IMR-90 (cell line): ENCODE data around the gene TMEM233. TPM values are rescaled to one million over a fixed set of nuclear protein-coding genes. Genes with fewer than 3 reads are reported as not detected.

Source experiments
- ATAC-seq: fragments of 200-7000 bp; cut with Tn5 transposase; 2 replicates; pipeline ENCODE4 v1.9.1; 2020; ENCODE audit warnings: low read depth, mild to moderate bottlenecking, moderate library complexity
- BruUV-seq: library from RNA; stranded (reverse); fragments of 400-500 nt; replicated peaks from 2 replicates; lab custom pipeline; 2021; lab: Mats Ljungman, UMichigan
- CTCF ChIA-PET: fragments of 300-600 bp; formaldehyde crosslinking; extraction: SDS; loops from one replicate; lab custom pipeline; 2021; ENCODE audit warnings: antibody characterized with exemption; lab: Yijun Ruan, JAX
- POLR2A ChIA-PET: fragments of 300-600 bp; sonication (Branson Sonifier 250); formaldehyde crosslinking; loops from one replicate; lab custom pipeline; 2022; ENCODE audit warnings: antibody characterized with exemption; ENCODE audit not compliant: unreplicated experiment; lab: Charles Lee
- DNase-seq: peaks from one replicate; pipeline ENCODE4 v3.0.0; 2013
- H2AFZ ChIP-seq: replicated peaks from 2 replicates; pipeline ENCODE3; 2013; ENCODE audit warnings: low read length, mild to moderate bottlenecking; ENCODE audit not compliant: poor library complexity
- H2AK5ac ChIP-seq: 2 replicates; pipeline ENCODE4 v1.6.1; 2013; ENCODE audit warnings: low read depth, low read length, inconsistent platforms
- H2AK9ac ChIP-seq: replicated peaks from 2 replicates; pipeline ENCODE3; 2013; ENCODE audit warnings: mild to moderate bottlenecking, low read depth, low read length, moderate library complexity; ENCODE audit not compliant: poor library complexity
- H2BK120ac ChIP-seq: 2 replicates; pipeline ENCODE4 v1.6.1; 2013; ENCODE audit warnings: low read depth, low read length, inconsistent platforms
- H2BK15ac ChIP-seq: 3 replicates; pipeline ENCODE4 v1.6.1; 2013; ENCODE audit warnings: low read depth, low read length, inconsistent platforms
- H2BK20ac ChIP-seq: 2 replicates; pipeline ENCODE4 v1.6.1; 2013; ENCODE audit warnings: low read depth, mild to moderate bottlenecking, inconsistent platforms, low read length, moderate library complexity
- H2BK5ac ChIP-seq: 2 replicates; pipeline ENCODE4 v1.6.1; 2013; ENCODE audit warnings: mild to moderate bottlenecking, low read depth, low read length, inconsistent platforms; ENCODE audit not compliant: poor library complexity, severe bottlenecking
- H3K14ac ChIP-seq: replicated peaks from 2 replicates; pipeline ENCODE4 v1.6.1; 2013; ENCODE audit warnings: low read depth, low read length, inconsistent platforms
- H3K18ac ChIP-seq: 2 replicates; pipeline ENCODE4 v1.6.1; 2013; ENCODE audit warnings: low read depth, low read length, control low read depth
- H3K23ac ChIP-seq: 2 replicates; pipeline ENCODE4 v1.6.1; 2013; ENCODE audit warnings: low read depth, low read length, inconsistent platforms
- H3K27ac ChIP-seq: 2 replicates; pipeline ENCODE4 v1.5.1; 2013; ENCODE audit warnings: mild to moderate bottlenecking, control low read depth, low read length; ENCODE audit not compliant: insufficient read depth
- H3K27me3 ChIP-seq: 2 replicates; pipeline ENCODE4 v1.6.1; 2013; ENCODE audit warnings: low read length; ENCODE audit not compliant: control insufficient read depth, insufficient read depth
- H3K36me3 ChIP-seq: 2 replicates; pipeline ENCODE4 v1.6.1; 2013; ENCODE audit warnings: low read length, mixed read lengths; ENCODE audit not compliant: control insufficient read depth, insufficient read depth
- H3K4ac ChIP-seq: 2 replicates; pipeline ENCODE4 v1.6.1; 2013; ENCODE audit warnings: low read depth, low read length, inconsistent platforms
- H3K4me1 ChIP-seq: 2 replicates; pipeline ENCODE4 v1.6.1; 2013; ENCODE audit warnings: low read length, mixed read lengths; ENCODE audit not compliant: control insufficient read depth, insufficient read depth
- H3K4me2 ChIP-seq: 2 replicates; pipeline ENCODE4 v1.6.1; 2013; ENCODE audit warnings: low read depth, mild to moderate bottlenecking, control low read depth, low read length, moderate library complexity
- H3K4me3 ChIP-seq: 2 replicates; pipeline ENCODE4 v1.5.1; 2013; ENCODE audit warnings: low read depth, mild to moderate bottlenecking, control low read depth, low read length, moderate library complexity; ENCODE audit not compliant: insufficient read depth
- H3K56ac ChIP-seq: 2 replicates; pipeline ENCODE4 v1.6.1; 2013; ENCODE audit warnings: low read length, inconsistent platforms; ENCODE audit not compliant: insufficient read depth; ENCODE audit errors: extremely low read depth
- H3K79me1 ChIP-seq, 2 experiments: 2 replicates each; pipeline ENCODE4 v1.6.1; 2013; ENCODE audit warnings: low read length in 2 of 2, inconsistent platforms in 1 of 2, low read depth in 1 of 2
- H3K9ac ChIP-seq: 2 replicates; pipeline ENCODE4 v1.6.1; 2013; ENCODE audit warnings: low read depth, low read length, control low read depth
- H3K9me1 ChIP-seq: 2 replicates; pipeline ENCODE4 v1.6.1; 2013; ENCODE audit warnings: low read length, inconsistent platforms; ENCODE audit not compliant: insufficient read depth
- H3K9me3 ChIP-seq: 2 replicates; pipeline ENCODE4 v1.6.1; 2013; ENCODE audit warnings: low read length; ENCODE audit not compliant: control insufficient read depth, insufficient read depth
- H4K20me1 ChIP-seq: 2 replicates; pipeline ENCODE4 v1.6.1; 2013; ENCODE audit warnings: low read length, inconsistent platforms; ENCODE audit not compliant: insufficient read depth
- H4K5ac ChIP-seq: 2 replicates; pipeline ENCODE4 v1.6.1; 2013; ENCODE audit warnings: mild to moderate bottlenecking, low read depth, low read length, control low read depth
- H4K8ac ChIP-seq, 2 experiments: 2 replicates each; pipeline ENCODE4 v1.6.1; 2013; ENCODE audit warnings: low read depth in 2 of 2, low read length in 2 of 2, control low read depth in 1 of 2, inconsistent platforms in 1 of 2
- H4K91ac ChIP-seq: 2 replicates; pipeline ENCODE4 v1.6.1; 2013; ENCODE audit warnings: low read depth, low read length, inconsistent platforms; ENCODE audit not compliant: insufficient read depth
- CHD1 ChIP-seq: IDR thresholded peaks from 2 replicates; pipeline ENCODE4 v1.6.1; 2012; ENCODE audit warnings: low read depth, low read length, improper control_type of control experiment
- FOS ChIP-seq: fragments of 150-350 bp; IDR thresholded peaks from 2 replicates; pipeline ENCODE4 v1.6.1; 2016; ENCODE audit warnings: low read depth, low read length
- MAFK ChIP-seq: IDR thresholded peaks from 2 replicates; pipeline ENCODE4 v1.6.1; 2012; ENCODE audit warnings: low read depth, low read length, improper control_type of control experiment
- MXI1 ChIP-seq: IDR thresholded peaks from 2 replicates; pipeline ENCODE4 v1.6.1; 2012; ENCODE audit warnings: low read depth, mild to moderate bottlenecking, low read length, moderate library complexity, borderline replicate concordance
- NFE2L2 ChIP-seq: fragments of 150-350 bp; IDR thresholded peaks from 2 replicates; pipeline ENCODE4 v1.6.1; 2016; ENCODE audit warnings: low read depth, mild to moderate bottlenecking, low read length
- POLR2A ChIP-seq: IDR thresholded peaks from 2 replicates; pipeline ENCODE4 v1.6.1; 2012; ENCODE audit warnings: mild to moderate bottlenecking, low read depth, low read length
- RAD21 ChIP-seq: IDR thresholded peaks from 2 replicates; pipeline ENCODE4 v1.6.1; 2012; ENCODE audit warnings: low read length, improper control_type of control experiment
- RCOR1 ChIP-seq: IDR thresholded peaks from 2 replicates; pipeline ENCODE4 v1.6.1; 2012; ENCODE audit warnings: mild to moderate bottlenecking, low read length, improper control_type of control experiment; ENCODE audit not compliant: insufficient replicate concordance
- RFX5 ChIP-seq: IDR thresholded peaks from 2 replicates; pipeline ENCODE4 v1.8.0; 2012; ENCODE audit warnings: low read depth, mild to moderate bottlenecking, low read length, moderate library complexity
- SMC3 ChIP-seq: fragments of 150-350 bp; IDR thresholded peaks from 2 replicates; pipeline ENCODE4 v1.6.1; 2016; ENCODE audit warnings: low read depth, mild to moderate bottlenecking, antibody characterized with exemption, low read length, moderate library complexity
- WGBS, 2 experiments: methylation state at CpG; one replicate each; pipeline versions ENCODE4 v1.1.5 to v1.1.7; 2013; ENCODE audit warnings: missing lambda C conversion rate in 2 of 2; ENCODE audit not compliant: insufficient read length in 1 of 2; ENCODE audit errors: extremely low coverage in 2 of 2; 5-methylcytosine and 5-hydroxymethylcytosine counted together
- dilution Hi-C: fragments of 300-500 bp; cut with HindIII; formaldehyde crosslinking; loops from one replicate; pipeline ENCODE4 v1.14.3; 2018; ENCODE audit warnings: low sequenced_read_pairs; ENCODE audit not compliant: unreplicated experiment
- in situ Hi-C: fragments of 300-500 bp; cut with MboI; formaldehyde crosslinking; loops from 3 replicates; pipeline ENCODE4 v1.14.3; 2019; ENCODE audit warnings: low sequenced_read_pairs, inconsistent platforms, mixed read lengths
- intact Hi-C: fragments of 100-400 bp; cut with micrococcal nuclease; formaldehyde crosslinking; loops from 2 replicates; pipeline ENCODE4 v1.10.0; 2022
- polyA plus RNA-seq, 3 experiments: library from polyadenylated mRNA; depleted of rRNA; stranded (reverse); fragments of >200 nt; gene quantifications; 2 replicates each; pipeline ENCODE4 v1.2.3, GENCODE V29; 2012; ENCODE audit warnings: low replicate concordance in 1 of 3
- total RNA-seq: library from RNA; depleted of rRNA; stranded (reverse); fragments of >200 nt; gene quantifications from 2 replicates; pipeline ENCODE4 v1.2.3, GENCODE V29; 2012
- TF ChIP-seq, protein P1 (sequence below): conservative IDR thresholded peaks from 2 replicates; pipeline ENCODE4 v1.5.1; 2012; ENCODE audit warnings: mild to moderate bottlenecking, low read depth, low read length, improper control_type of control experiment
- TF ChIP-seq, protein P2 (sequence below): fragments of 150-350 bp; IDR thresholded peaks from 2 replicates; pipeline ENCODE4 v1.6.1; 2017; ENCODE audit warnings: mild to moderate bottlenecking, antibody characterized with exemption, low read length, low read depth

The TMEM233 gene
- total and polyA plus RNA-seq, 2 of the 4 experiments (the other 2 are of a cell fraction) = not detected

DNA sequence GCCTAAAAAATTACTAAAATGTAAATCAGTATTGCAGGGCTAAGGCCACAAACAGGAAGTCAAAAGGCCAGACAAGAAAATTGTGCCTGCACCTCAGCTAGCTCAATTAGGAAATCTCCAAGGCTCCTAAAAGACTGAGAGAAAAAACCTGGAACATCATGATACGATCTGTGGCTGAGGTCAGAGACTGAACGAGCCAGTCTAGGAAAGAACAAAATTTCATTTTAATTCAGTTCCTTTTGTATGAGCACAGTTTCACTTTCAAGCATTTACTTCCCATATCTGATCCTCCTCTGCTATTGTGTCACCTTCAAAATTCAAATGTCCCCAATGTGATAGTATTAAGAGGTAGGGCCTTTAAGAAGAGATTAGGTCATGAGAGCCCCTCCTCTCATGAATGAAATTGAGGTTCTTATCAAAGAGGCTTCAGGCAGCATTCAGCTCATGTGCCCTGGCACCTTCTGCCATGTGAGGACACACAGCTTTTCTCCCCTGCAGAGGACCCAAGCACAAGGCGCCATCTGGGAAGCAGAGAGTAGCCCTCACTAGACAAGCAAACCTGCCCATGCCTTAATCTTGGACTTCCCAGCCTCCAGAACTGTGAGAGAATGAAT lies 89.2 kb downstream of the TMEM233 start (continued):
- TF ChIP-seq, protein P1, sequence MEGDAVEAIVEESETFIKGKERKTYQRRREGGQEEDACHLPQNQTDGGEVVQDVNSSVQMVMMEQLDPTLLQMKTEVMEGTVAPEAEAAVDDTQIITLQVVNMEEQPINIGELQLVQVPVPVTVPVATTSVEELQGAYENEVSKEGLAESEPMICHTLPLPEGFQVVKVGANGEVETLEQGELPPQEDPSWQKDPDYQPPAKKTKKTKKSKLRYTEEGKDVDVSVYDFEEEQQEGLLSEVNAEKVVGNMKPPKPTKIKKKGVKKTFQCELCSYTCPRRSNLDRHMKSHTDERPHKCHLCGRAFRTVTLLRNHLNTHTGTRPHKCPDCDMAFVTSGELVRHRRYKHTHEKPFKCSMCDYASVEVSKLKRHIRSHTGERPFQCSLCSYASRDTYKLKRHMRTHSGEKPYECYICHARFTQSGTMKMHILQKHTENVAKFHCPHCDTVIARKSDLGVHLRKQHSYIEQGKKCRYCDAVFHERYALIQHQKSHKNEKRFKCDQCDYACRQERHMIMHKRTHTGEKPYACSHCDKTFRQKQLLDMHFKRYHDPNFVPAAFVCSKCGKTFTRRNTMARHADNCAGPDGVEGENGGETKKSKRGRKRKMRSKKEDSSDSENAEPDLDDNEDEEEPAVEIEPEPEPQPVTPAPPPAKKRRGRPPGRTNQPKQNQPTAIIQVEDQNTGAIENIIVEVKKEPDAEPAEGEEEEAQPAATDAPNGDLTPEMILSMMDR = no peak
- no peak for TF ChIP-seq MXI1
- no peak for TF ChIP-seq RAD21
- TF ChIP-seq POLR2A = no peak

DNA sequence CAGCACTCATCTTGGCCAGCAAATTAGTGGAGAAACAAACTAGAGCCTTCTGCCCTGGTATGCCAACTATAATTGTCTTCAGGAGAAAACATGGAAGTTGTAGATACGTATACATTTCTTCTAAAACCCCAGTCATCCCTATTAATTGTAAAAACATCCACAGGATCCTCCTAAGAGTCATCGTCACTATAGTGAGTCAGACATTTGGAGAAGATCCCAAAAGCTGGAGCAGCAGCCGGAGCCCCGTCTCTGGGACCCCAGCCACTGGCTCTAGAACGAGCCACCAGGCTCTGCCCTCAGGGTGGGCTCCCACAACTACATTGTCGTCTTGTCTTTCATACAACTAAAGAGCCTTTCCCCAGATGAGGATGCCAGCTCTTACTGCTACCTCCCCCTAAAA lies 89.8 kb downstream of the TMEM233 start:
- no peak overlapping the region for H2AK9ac ChIP-seq
- BruUV-seq = no TSS peak
- H3K4ac ChIP-seq = no peak overlapping the region
- H3K36me3 ChIP-seq = peaks cover 35% of the 10 kb centered on the region
- H3K27me3 ChIP-seq = no peaks in the 10 kb centered on the region
- ATAC-seq = peak; percentile 28; the same call in 1 of the 2 replicates
- dilution Hi-C loops = no loop called here
- no peak overlapping the region for H4K5ac ChIP-seq
- DNase-seq = peak; percentile 63
- no peak overlapping the region for H3K56ac ChIP-seq
- H3K9me3 ChIP-seq = no peaks in the 10 kb centered on the region
- H3K79me1 ChIP-seq = no peaks in the 10 kb centered on the region
- no peaks in the 10 kb centered on the region for H4K20me1 ChIP-seq
- H3K27ac ChIP-seq = no peak overlapping the region
- no peak overlapping the region; the same call in 1 of the 2 replicates for H2BK120ac ChIP-seq
- H4K8ac ChIP-seq = no peak overlapping the region
- H3K9me1 ChIP-seq = peaks cover 5% of the 10 kb centered on the region; the same call in 1 of the 2 replicates
- no peak overlapping the region for H2BK20ac ChIP-seq
- H3K4me1 ChIP-seq = no peaks in the 10 kb centered on the region
- no peak overlapping the region for H3K18ac ChIP-seq
- H3K14ac ChIP-seq = no peak overlapping the region
- no peak overlapping the region for H3K4me3 ChIP-seq
- H2AFZ ChIP-seq = peak overlapping the region; percentile 0
- no peak overlapping the region for H2AK5ac ChIP-seq
- H2BK5ac ChIP-seq = no peak overlapping the region
- ChIA-PET POLR2A (no interaction called here), CTCF (interaction anchor here (1.9 kb wide), 1 partner anchor 16 kb away, joined by 4 read pairs; the partner anchor contains the start of gene PRKAB1)
- no peak overlapping the region for H2BK15ac ChIP-seq
- in situ Hi-C loops = no loop called here
- no peak overlapping the region for H3K4me2 ChIP-seq
- no peak overlapping the region for H3K9ac ChIP-seq
- WGBS, 2 experiments = 20% methylated on average over 2 of the region's 6 CpGs; no CpG with 5 or more reads in 1 of the 2 experiments
- H3K23ac ChIP-seq = no peak overlapping the region
- no peak overlapping the region for H4K91ac ChIP-seq
- intact Hi-C loops = no loop called here
- TF ChIP-seq RFX5 (no peak), MXI1 (no peak), MAFK (no peak), FOS (no peak), RCOR1 (no peak), NFE2L2 (no peak), CHD1 (no peak), SMC3 (no peak)
- TF ChIP-seq, protein P1 = no peak
- TF ChIP-seq, protein P2, sequence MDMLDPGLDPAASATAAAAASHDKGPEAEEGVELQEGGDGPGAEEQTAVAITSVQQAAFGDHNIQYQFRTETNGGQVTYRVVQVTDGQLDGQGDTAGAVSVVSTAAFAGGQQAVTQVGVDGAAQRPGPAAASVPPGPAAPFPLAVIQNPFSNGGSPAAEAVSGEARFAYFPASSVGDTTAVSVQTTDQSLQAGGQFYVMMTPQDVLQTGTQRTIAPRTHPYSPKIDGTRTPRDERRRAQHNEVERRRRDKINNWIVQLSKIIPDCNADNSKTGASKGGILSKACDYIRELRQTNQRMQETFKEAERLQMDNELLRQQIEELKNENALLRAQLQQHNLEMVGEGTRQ = no peak
